ENCODE data around the gene RAB4A. TPM values are rescaled to one million over a fixed set of nuclear protein-coding genes. Genes with fewer than 3 reads are reported as not detected.

RAB4A gene
- total and polyA plus RNA-seq, 10 of the 15 experiments (the other 5 are each of a cell fraction or from before 2014, with no cell fraction given), result 4.0 to 35.8 (median 17.7) TPM

DNA sequence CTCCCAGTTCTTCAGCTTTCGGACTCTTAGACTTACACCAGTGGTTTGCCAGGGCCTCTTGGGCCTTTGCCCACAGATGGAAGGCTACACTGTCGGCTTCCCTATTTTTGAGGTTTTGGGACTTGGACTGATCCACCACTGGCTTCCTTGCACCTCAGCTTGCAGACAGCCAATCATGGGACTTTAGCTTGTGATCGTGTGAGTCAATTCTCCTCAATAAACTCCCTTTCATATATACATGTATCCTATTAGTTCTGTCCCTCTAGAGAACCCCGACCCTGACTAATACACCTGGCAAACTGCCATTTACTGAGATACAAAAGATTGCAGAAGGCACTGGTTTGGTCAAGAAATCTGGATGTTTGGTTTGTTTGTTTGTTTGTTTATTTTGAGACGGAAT lies 6.4 kb upstream of the RAB4A start:
- no TSS peak for BruUV-seq (replicated peaks)
- Histone ChIP-seq H3K9me3 (replicated peaks; ENCODE audit: control insufficient read depth, insufficient read depth, low read length) (no peaks in the 10 kb centered on the region; the same call in 1 of the 3 replicates), H3K4me1 (ENCODE audit: control insufficient read depth, insufficient read depth, low read length) (no peaks in the 10 kb centered on the region), H3K4me3 (no peak overlapping the region), H2AFZ (ENCODE audit: control insufficient read depth, low read depth, low read length) (no peak overlapping the region), H4K20me1 (ENCODE audit: control insufficient read depth, insufficient read depth) (no peaks in the 10 kb centered on the region), H3K79me2 (ENCODE audit: control insufficient read depth, insufficient read depth, low read length) (no peaks in the 10 kb centered on the region), H3K27me3 (replicated peaks in 1 of 2; ENCODE audit: control insufficient read depth in 2 of 2, insufficient read depth in 2 of 2, low read length in 1 of 2) (no peaks in the 10 kb centered on the region), H3K9ac (ENCODE audit: control insufficient read depth, insufficient read depth, low read length) (no peak overlapping the region), H3K36me3 (ENCODE audit: control insufficient read depth in 2 of 2, insufficient read depth in 2 of 2, low read length in 1 of 2) (no peaks in the 10 kb centered on the region), H3K27ac (ENCODE audit: control insufficient read depth, insufficient read depth) (no peak overlapping the region), H3K4me2 (ENCODE audit: control insufficient read depth, insufficient read depth) (no peak overlapping the region)
- no peak for DNase-seq (ENCODE audit: low read depth, low spot score)
- WGBS (ENCODE audit: insufficient coverage, insufficient replicate concordance, low lambda C conversion rate, missing lambda C conversion rate), result 80% methylated on average over 5 of the region's 5 CpGs
- FAIRE-seq, result no peak
- ChIA-PET SMC1A (ENCODE audit: uncharacterized antibody, unreplicated experiment) (no interaction called here), CTCF (no interaction called here), RAD21 (ENCODE audit: unreplicated experiment) (no interaction called here), POLR2A (no interaction called here)
- in situ Hi-C loops (cut with MboI), result no loop called here
- no peak for TF ChIP-seq TBL1XR1 (IDR thresholded peaks at IDR 0.05; ENCODE audit: low read depth, low read length)
- TF ChIP-seq SIN3A (IDR thresholded peaks at IDR 0.05; ENCODE audit: low read depth, low read length), result no peak
- TF ChIP-seq, protein P1, sequence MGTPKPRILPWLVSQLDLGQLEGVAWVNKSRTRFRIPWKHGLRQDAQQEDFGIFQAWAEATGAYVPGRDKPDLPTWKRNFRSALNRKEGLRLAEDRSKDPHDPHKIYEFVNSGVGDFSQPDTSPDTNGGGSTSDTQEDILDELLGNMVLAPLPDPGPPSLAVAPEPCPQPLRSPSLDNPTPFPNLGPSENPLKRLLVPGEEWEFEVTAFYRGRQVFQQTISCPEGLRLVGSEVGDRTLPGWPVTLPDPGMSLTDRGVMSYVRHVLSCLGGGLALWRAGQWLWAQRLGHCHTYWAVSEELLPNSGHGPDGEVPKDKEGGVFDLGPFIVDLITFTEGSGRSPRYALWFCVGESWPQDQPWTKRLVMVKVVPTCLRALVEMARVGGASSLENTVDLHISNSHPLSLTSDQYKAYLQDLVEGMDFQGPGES (IDR thresholded peaks at IDR 0.05), result no peak
- TF ChIP-seq BHLHE40 (IDR thresholded peaks at IDR 0.05; ENCODE audit: borderline replicate concordance in 1 of 2, low read depth in 2 of 2, low read length in 1 of 2), result no peak
- intact Hi-C loops (cut with micrococcal nuclease; ENCODE audit: unreplicated experiment), result no loop called here
- no peak for ATAC-seq

DNA sequence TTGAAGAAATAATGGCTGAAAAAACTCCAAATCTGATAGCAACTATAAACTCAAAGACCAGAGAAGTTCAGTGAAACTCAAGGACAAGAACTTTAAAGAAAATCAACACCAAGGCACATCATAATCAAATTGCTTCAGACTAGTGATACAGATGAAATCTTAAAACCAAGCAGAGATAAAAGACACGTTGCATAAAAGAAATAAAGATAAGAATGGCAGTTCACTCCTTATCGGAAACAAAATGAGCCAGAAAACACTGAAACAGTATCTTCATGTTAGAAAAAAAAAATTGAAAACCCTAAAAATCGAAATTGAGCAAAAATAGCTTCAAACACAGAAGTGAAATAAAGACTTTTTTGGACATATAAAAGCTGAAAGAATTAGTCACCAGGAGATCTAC lies 4.6 kb upstream of the RAB4A start:
- in situ Hi-C loops (cut with MboI) (no loop called here), intact Hi-C loops (cut with micrococcal nuclease; ENCODE audit: unreplicated experiment) (no loop called here)
- Histone ChIP-seq H3K9me3 (replicated peaks; ENCODE audit: control insufficient read depth, insufficient read depth, low read length) (no peaks in the 10 kb centered on the region; the same call in 1 of the 3 replicates), H2AFZ (ENCODE audit: control insufficient read depth, low read depth, low read length) (no peak overlapping the region), H3K4me2 (ENCODE audit: control insufficient read depth, insufficient read depth) (no peak overlapping the region), H3K9ac (ENCODE audit: control insufficient read depth, insufficient read depth, low read length) (no peak overlapping the region), H3K79me2 (ENCODE audit: control insufficient read depth, insufficient read depth, low read length) (no peaks in the 10 kb centered on the region), H4K20me1 (ENCODE audit: control insufficient read depth, insufficient read depth) (no peaks in the 10 kb centered on the region), H3K27ac (ENCODE audit: control insufficient read depth, insufficient read depth) (no peak overlapping the region), H3K4me3 (no peak overlapping the region), H3K4me1 (ENCODE audit: control insufficient read depth, insufficient read depth, low read length) (no peaks in the 10 kb centered on the region), H3K36me3 (ENCODE audit: control insufficient read depth in 2 of 2, insufficient read depth in 2 of 2, low read length in 1 of 2) (no peaks in the 10 kb centered on the region), H3K27me3 (replicated peaks in 1 of 2; ENCODE audit: control insufficient read depth in 2 of 2, insufficient read depth in 2 of 2, low read length in 1 of 2) (no peaks in the 10 kb centered on the region)
- WGBS (ENCODE audit: insufficient coverage, insufficient replicate concordance, low lambda C conversion rate, missing lambda C conversion rate), result 33% methylated on average over 3 of the region's 3 CpGs
- no peak for FAIRE-seq
- no peak for DNase-seq (ENCODE audit: low read depth, low spot score)
- BruUV-seq (replicated peaks), result no TSS peak
- SMC1A ChIA-PET (ENCODE audit: uncharacterized antibody, unreplicated experiment), result interaction anchor here (0.6 to 1.5 kb wide), 3 partner anchors 11 to 1667 kb away, joined by 3 to 4 read pairs (median 3); no protein-coding TSS in a partner anchor
- no peak for ATAC-seq
- CTCF ChIA-PET, result interaction anchor here (1.7 kb wide), 1 partner anchor 215 kb away, joined by 6 read pairs; no protein-coding TSS in a partner anchor
- RAD21 ChIA-PET (ENCODE audit: unreplicated experiment), result no interaction called here
- POLR2A ChIA-PET, result no interaction called here
- no peak for TF ChIP-seq JUND (IDR thresholded peaks at IDR 0.05; ENCODE audit: low read depth, low read length)
- no peak for TF ChIP-seq MEF2B (IDR thresholded peaks at IDR 0.05; ENCODE audit: partially characterized antibody, poor library complexity, severe bottlenecking)
- TF ChIP-seq TCF3 (IDR thresholded peaks at IDR 0.05; ENCODE audit: borderline replicate concordance, insufficient read depth, low read depth, low read length), result no peak
- TF ChIP-seq, protein P2, sequence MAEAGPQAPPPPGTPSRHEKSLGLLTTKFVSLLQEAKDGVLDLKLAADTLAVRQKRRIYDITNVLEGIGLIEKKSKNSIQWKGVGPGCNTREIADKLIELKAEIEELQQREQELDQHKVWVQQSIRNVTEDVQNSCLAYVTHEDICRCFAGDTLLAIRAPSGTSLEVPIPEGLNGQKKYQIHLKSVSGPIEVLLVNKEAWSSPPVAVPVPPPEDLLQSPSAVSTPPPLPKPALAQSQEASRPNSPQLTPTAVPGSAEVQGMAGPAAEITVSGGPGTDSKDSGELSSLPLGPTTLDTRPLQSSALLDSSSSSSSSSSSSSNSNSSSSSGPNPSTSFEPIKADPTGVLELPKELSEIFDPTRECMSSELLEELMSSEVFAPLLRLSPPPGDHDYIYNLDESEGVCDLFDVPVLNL (IDR thresholded peaks at IDR 0.05; ENCODE audit: low read depth, low read length), result no peak
- TF ChIP-seq BCL11A (IDR thresholded peaks at IDR 0.05; ENCODE audit: low read depth, low read length), result no peak
- TF ChIP-seq NRF1 (conservative IDR thresholded peaks at IDR 0.05; ENCODE audit: low read depth, low read length), result no peak
- no peak for TF ChIP-seq RUNX3 (IDR thresholded peaks at IDR 0.05; ENCODE audit: low read length)
- no peak for TF ChIP-seq SREBF2 (IDR thresholded peaks at IDR 0.05; ENCODE audit: low read length)
- no peak for TF ChIP-seq HDAC6 (IDR thresholded peaks at IDR 0.05; ENCODE audit: unreplicated experiment)
- no peak for TF ChIP-seq RFX5 (IDR thresholded peaks at IDR 0.05; ENCODE audit: low read depth, low read length)
- TF ChIP-seq ESRRA (IDR thresholded peaks at IDR 0.05; ENCODE audit: low read length), result no peak
- no peak for TF ChIP-seq NR2C1 (IDR thresholded peaks at IDR 0.05)
